Measurements from ENCODE around the gene MICAL2. TPM values are rescaled to one million over a fixed set of nuclear protein-coding genes. Genes with fewer than 3 reads are reported as not detected.

MICAL2 gene
- total and polyA plus RNA-seq, 2 donors (not counting 3 experiments of a cell fraction or from before 2014, with no cell fraction given), result 67.6 to 200 TPM

- dilution Hi-C loops (cut with MboI; ENCODE audit: extremely low pct_ligation_motif_present, low sequenced_read_pairs), result no loop called here
Measured at GRCh38 chr11:12171921-12172320, 61.5 kb downstream of the MICAL2 start.

More at GRCh38 chr11:12171921-12172320, 61.5 kb downstream of the MICAL2 start:
- no TSS peak for BruUV-seq (replicated peaks)
- POLR2A ChIA-PET, result interaction anchor here (1.2 kb wide), 1 partner anchor 28 kb away, joined by 3 read pairs; no protein-coding TSS in a partner anchor
- Histone ChIP-seq H3K36me3 (ENCODE audit: control insufficient read depth in 2 of 2, extremely low read depth in 1 of 2, insufficient read depth in 2 of 2, low read length in 2 of 2) (peaks cover 0 to 3% of the 10 kb centered on the region in 2 experiments), H2AFZ (ENCODE audit: low read depth, low read length) (no peak overlapping the region), H3K9me1 (replicated peaks; ENCODE audit: control insufficient read depth, extremely low read depth, insufficient read depth, low read length) (no peaks in the 10 kb centered on the region), H3K27me3 (ENCODE audit: control insufficient read depth in 2 of 2, insufficient read depth in 2 of 2, low read length in 2 of 2) (no peaks in the 10 kb centered on the region), H3K9ac (replicated peaks; ENCODE audit: extremely low read depth, insufficient read depth, low read length) (no peak overlapping the region), H3K4me3 (replicated peaks in 1 of 3; ENCODE audit: insufficient read depth in 1 of 3, low read depth in 1 of 3, low read length in 3 of 3) (no peak overlapping the region), H3K27ac (ENCODE audit: insufficient read depth, low read depth, low read length) (no peak overlapping the region), H3K4me2 (ENCODE audit: insufficient read depth, low read length) (no peak overlapping the region), H4K20me1 (replicated peaks; ENCODE audit: control insufficient read depth, extremely low read depth, insufficient read depth, low read length) (no peaks in the 10 kb centered on the region), H3K9me3 (replicated peaks; ENCODE audit: control insufficient read depth, insufficient read depth, low read length) (no peaks in the 10 kb centered on the region), H3K4me1 (ENCODE audit: control insufficient read depth, extremely low read depth, insufficient read depth, low read length) (peaks cover 41% of the 10 kb centered on the region), H3K79me2 (ENCODE audit: control insufficient read depth, insufficient read depth, low read length) (peaks cover 56% of the 10 kb centered on the region)
- intact Hi-C loops (cut with micrococcal nuclease), result no loop called here
- DNase-seq (ENCODE audit: low read depth, low spot score), result no peak
- CTCF ChIA-PET, result interaction anchor here (1.0 to 2.7 kb wide), 4 partner anchors 13 to 68 kb away, joined by 3 to 5 read pairs (median 4); no protein-coding TSS in a partner anchor
- TF ChIP-seq, protein P1, sequence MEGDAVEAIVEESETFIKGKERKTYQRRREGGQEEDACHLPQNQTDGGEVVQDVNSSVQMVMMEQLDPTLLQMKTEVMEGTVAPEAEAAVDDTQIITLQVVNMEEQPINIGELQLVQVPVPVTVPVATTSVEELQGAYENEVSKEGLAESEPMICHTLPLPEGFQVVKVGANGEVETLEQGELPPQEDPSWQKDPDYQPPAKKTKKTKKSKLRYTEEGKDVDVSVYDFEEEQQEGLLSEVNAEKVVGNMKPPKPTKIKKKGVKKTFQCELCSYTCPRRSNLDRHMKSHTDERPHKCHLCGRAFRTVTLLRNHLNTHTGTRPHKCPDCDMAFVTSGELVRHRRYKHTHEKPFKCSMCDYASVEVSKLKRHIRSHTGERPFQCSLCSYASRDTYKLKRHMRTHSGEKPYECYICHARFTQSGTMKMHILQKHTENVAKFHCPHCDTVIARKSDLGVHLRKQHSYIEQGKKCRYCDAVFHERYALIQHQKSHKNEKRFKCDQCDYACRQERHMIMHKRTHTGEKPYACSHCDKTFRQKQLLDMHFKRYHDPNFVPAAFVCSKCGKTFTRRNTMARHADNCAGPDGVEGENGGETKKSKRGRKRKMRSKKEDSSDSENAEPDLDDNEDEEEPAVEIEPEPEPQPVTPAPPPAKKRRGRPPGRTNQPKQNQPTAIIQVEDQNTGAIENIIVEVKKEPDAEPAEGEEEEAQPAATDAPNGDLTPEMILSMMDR (IDR thresholded peaks at IDR 0.05; ENCODE audit: extremely low read depth in 1 of 2, insufficient read depth in 1 of 2, low read depth in 1 of 2, low read length in 2 of 2), result no peak
- no peak for TF ChIP-seq GATA2 (IDR thresholded peaks at IDR 0.05; ENCODE audit: insufficient read depth, insufficient read length, low read depth, low read length)
- TF ChIP-seq FOS (IDR thresholded peaks at IDR 0.05; ENCODE audit: borderline replicate concordance, insufficient read depth, low read length), result no peak
- TF ChIP-seq JUN (IDR thresholded peaks at IDR 0.05; ENCODE audit: borderline replicate concordance, insufficient read depth, insufficient read length, low read depth), result no peak
- TF ChIP-seq MYC (IDR thresholded peaks at IDR 0.05; ENCODE audit: low read depth, low read length), result no peak
- FAIRE-seq, result no peak

Data from endothelial cell of umbilical vein (primary cell).